ENCODE results near the gene DEXI. TPM values are rescaled to one million over a fixed set of nuclear protein-coding genes. Genes with fewer than 3 reads are reported as not detected.
"Not testable (repeated sequence)": the region's sequence is repeated elsewhere in the genome, so short reads cannot be mapped to it uniquely, and the experiment has no call there.

The DEXI gene
- total RNA-seq, 2 donors from 2014 or later: 31.5 to 32.0 TPM

- WGBS, 2 experiments (ENCODE audit: insufficient coverage in 1 of 2, insufficient read length in 1 of 2): 92 to 95% methylated on average over 11 of the region's 11 CpGs
- H3K9me3 Mint-ChIP-seq: no peaks in the 10 kb centered on the region
These were observed 14.7 kb downstream of the DEXI start for GRCh38 chr16:10927497-10928112.

GRCh38 chr16:10926867-10927266 lies 15.4 kb downstream of the DEXI start:
- Mint-ChIP-seq H3K27ac (no peak overlapping the region), H3K27me3 (ENCODE audit: insufficient read depth) (no peaks in the 10 kb centered on the region), H3K4me1 (no peaks in the 10 kb centered on the region), H3K9me3 (no peaks in the 10 kb centered on the region), H3K36me3 (ENCODE audit: low read depth) (peaks cover 31% of the 10 kb centered on the region), H3K4me3 (no peak overlapping the region)
- no peak overlapping the region for H3K27ac ChIP-seq (ENCODE audit: low read depth, low read length)
- no peak overlapping the region for H3K4me3 ChIP-seq (ENCODE audit: low read length)
- no peak overlapping the region for H3K9ac ChIP-seq (ENCODE audit: extremely low read depth, low read length, poor library complexity, severe bottlenecking)
- H3K27me3 ChIP-seq (ENCODE audit: control insufficient read depth, insufficient read depth, low read length, poor library complexity, severe bottlenecking): no peaks in the 10 kb centered on the region
- 96 to 100% methylated on average over 2 to 5 of the region's 5 CpGs for WGBS, 2 experiments (ENCODE audit: insufficient coverage in 1 of 2, insufficient read length in 1 of 2)
- H3K9me3 ChIP-seq (ENCODE audit: control insufficient read depth, low read length): no peaks in the 10 kb centered on the region
- TF ChIP-seq CTCF (conservative IDR thresholded peaks at IDR 0.05): no peak
- no peaks in the 10 kb centered on the region for H3K4me1 ChIP-seq (ENCODE audit: control insufficient read depth, insufficient read depth, low read length)
- no peak for DNase-seq
- peaks cover 9% of the 10 kb centered on the region for H3K36me3 ChIP-seq (ENCODE audit: control insufficient read depth, insufficient read depth, low read length)

More at GRCh38 chr16:10927497-10928112, 14.7 kb downstream of the DEXI start:
- Histone ChIP-seq H3K27me3 (ENCODE audit: control insufficient read depth, insufficient read depth, low read length, poor library complexity, severe bottlenecking) (no peaks in the 10 kb centered on the region), H3K9ac (ENCODE audit: extremely low read depth, low read length, poor library complexity, severe bottlenecking) (no peak overlapping the region), H3K36me3 (ENCODE audit: control insufficient read depth, insufficient read depth, low read length) (peaks cover 9% of the 10 kb centered on the region), H3K27ac (ENCODE audit: low read depth, low read length) (no peak overlapping the region), H3K4me1 (ENCODE audit: control insufficient read depth, insufficient read depth, low read length) (no peaks in the 10 kb centered on the region), H3K9me3 (ENCODE audit: control insufficient read depth, low read length) (no peaks in the 10 kb centered on the region), H3K4me3 (ENCODE audit: low read length) (no peak overlapping the region)
- no peak for DNase-seq
- no peak for TF ChIP-seq CTCF (conservative IDR thresholded peaks at IDR 0.05)
- H3K27ac Mint-ChIP-seq: no peak overlapping the region
- H3K4me3 Mint-ChIP-seq: no peak overlapping the region
- no peaks in the 10 kb centered on the region for H3K4me1 Mint-ChIP-seq
- H3K27me3 Mint-ChIP-seq (ENCODE audit: insufficient read depth): no peaks in the 10 kb centered on the region
- H3K36me3 Mint-ChIP-seq (ENCODE audit: low read depth): peaks cover 31% of the 10 kb centered on the region

GRCh38 chr16:10926094-10926493 lies 16.2 kb downstream of the DEXI start:
- no peaks in the 10 kb centered on the region for H3K27me3 Mint-ChIP-seq (ENCODE audit: insufficient read depth)
- no peaks in the 10 kb centered on the region for H3K27me3 ChIP-seq (ENCODE audit: control insufficient read depth, insufficient read depth, low read length, poor library complexity, severe bottlenecking)
- H3K4me3 Mint-ChIP-seq: no peak overlapping the region
- H3K4me1 Mint-ChIP-seq: no peaks in the 10 kb centered on the region
- no peak overlapping the region for H3K4me3 ChIP-seq (ENCODE audit: low read length)
- peaks cover 9% of the 10 kb centered on the region for H3K36me3 ChIP-seq (ENCODE audit: control insufficient read depth, insufficient read depth, low read length)
- no peak for TF ChIP-seq CTCF (conservative IDR thresholded peaks at IDR 0.05)
- H3K9me3 ChIP-seq (ENCODE audit: control insufficient read depth, low read length): no peaks in the 10 kb centered on the region
- H3K27ac ChIP-seq (ENCODE audit: low read depth, low read length): no peak overlapping the region
- H3K9me3 Mint-ChIP-seq: no peaks in the 10 kb centered on the region
- WGBS, 2 experiments (ENCODE audit: insufficient coverage in 1 of 2, insufficient read length in 1 of 2): 68 to 75% methylated on average over 4 of the region's 4 CpGs
- no peaks in the 10 kb centered on the region for H3K4me1 ChIP-seq (ENCODE audit: control insufficient read depth, insufficient read depth, low read length)
- H3K27ac Mint-ChIP-seq: no peak overlapping the region
- DNase-seq: no peak
- peaks cover 28% of the 10 kb centered on the region for H3K36me3 Mint-ChIP-seq (ENCODE audit: low read depth)
- no peak overlapping the region for H3K9ac ChIP-seq (ENCODE audit: extremely low read depth, low read length, poor library complexity, severe bottlenecking)

GRCh38 chr16:10925285-10925684 lies 17.0 kb downstream of the DEXI start:
- not testable (repeated sequence) for H3K4me1 ChIP-seq (ENCODE audit: control insufficient read depth, insufficient read depth, low read length); H3K4me1 Mint-ChIP-seq; H3K9me3 Mint-ChIP-seq; H3K27me3 Mint-ChIP-seq (ENCODE audit: insufficient read depth); H3K36me3 ChIP-seq (ENCODE audit: control insufficient read depth, insufficient read depth, low read length); H3K9ac ChIP-seq (ENCODE audit: extremely low read depth, low read length, poor library complexity, severe bottlenecking); H3K4me3 ChIP-seq (ENCODE audit: low read length); H3K27ac ChIP-seq (ENCODE audit: low read depth, low read length); H3K4me3 Mint-ChIP-seq; H3K9me3 ChIP-seq (ENCODE audit: control insufficient read depth, low read length); H3K27me3 ChIP-seq (ENCODE audit: control insufficient read depth, insufficient read depth, low read length, poor library complexity, severe bottlenecking); DNase-seq; H3K27ac Mint-ChIP-seq
- WGBS, 2 experiments (ENCODE audit: insufficient coverage in 1 of 2, insufficient read length in 1 of 2): 94 to 100% methylated on average over 3 of the region's 3 CpGs
- H3K36me3 Mint-ChIP-seq (ENCODE audit: low read depth): peaks cover 28% of the 10 kb centered on the region

All from endodermal cell (in vitro differentiated cells).